DMS 273 (cell line): ENCODE results near the gene ATG5.

Experiments used
- DNase-seq: peaks from one replicate; lab custom pipeline; 2025; ENCODE audit not compliant: unreplicated experiment; lab: John Stamatoyannopoulos, UW

The ATG5 gene

GRCh38 chr6:106226676-106227075 lies 98.9 kb downstream of the ATG5 start:
- DNase-seq: no peak

- peak; percentile 4 for DNase-seq
These were observed 100.0 kb downstream of the ATG5 start for GRCh38 chr6:106225581-106225980.

- DNase-seq: peak; percentile 82
These were observed 102.1 kb downstream of the ATG5 start for GRCh38 chr6:106223300-106223930.

- DNase-seq: no peak
These were observed 105.1 kb downstream of the ATG5 start for GRCh38 chr6:106220485-106220884.

- DNase-seq: no peak
These were observed 109.0 kb downstream of the ATG5 start for GRCh38 chr6:106216527-106216926.

GRCh38 chr6:106215608-106216007 lies 110.0 kb downstream of the ATG5 start:
- DNase-seq: no peak

- DNase-seq: no peak
These were observed 111.0 kb downstream of the ATG5 start for GRCh38 chr6:106214531-106214930.

GRCh38 chr6:106213660-106214289 lies 111.8 kb downstream of the ATG5 start:
- no peak for DNase-seq

GRCh38 chr6:106212576-106212975 lies 113.0 kb downstream of the ATG5 start:
- no peak for DNase-seq

GRCh38 chr6:106206905-106207304 lies 118.7 kb downstream of the ATG5 start:
- no peak for DNase-seq

GRCh38 chr6:106204961-106205360 lies 120.6 kb downstream of the ATG5 start:
- no peak for DNase-seq

- no peak for DNase-seq
These were observed 125.6 kb downstream of the ATG5 start for GRCh38 chr6:106199998-106200397.

- no peak for DNase-seq
These were observed 126.2 kb downstream of the ATG5 start for GRCh38 chr6:106199331-106199730.

GRCh38 chr6:106197441-106197840 lies 128.1 kb downstream of the ATG5 start:
- no peak for DNase-seq

- DNase-seq: no peak
These were observed 130.3 kb downstream of the ATG5 start for GRCh38 chr6:106194949-106195921.

GRCh38 chr6:106192824-106193223 lies 132.7 kb downstream of the ATG5 start:
- no peak for DNase-seq

- DNase-seq: no peak
These were observed 137.3 kb downstream of the ATG5 start for GRCh38 chr6:106188104-106188794.

- no peak for DNase-seq
These were observed 138.1 kb downstream of the ATG5 start for GRCh38 chr6:106187424-106187982.

- no peak for DNase-seq
These were observed 138.8 kb downstream of the ATG5 start for GRCh38 chr6:106186714-106187113.

- no peak for DNase-seq
These were observed 139.4 kb downstream of the ATG5 start for GRCh38 chr6:106186172-106186571.

- DNase-seq: no peak
These were observed 139.9 kb downstream of the ATG5 start for GRCh38 chr6:106185615-106186014.
